HG03196 (cell line): ENCODE results near the gene ITIH5.

Experiments used
- ATAC-seq: cut with Tn5 transposase; IDR thresholded peaks from one replicate; pipeline ENCODE4 v1.9.1; 2021; ENCODE audit not compliant: unreplicated experiment

Gene ITIH5

DNA sequence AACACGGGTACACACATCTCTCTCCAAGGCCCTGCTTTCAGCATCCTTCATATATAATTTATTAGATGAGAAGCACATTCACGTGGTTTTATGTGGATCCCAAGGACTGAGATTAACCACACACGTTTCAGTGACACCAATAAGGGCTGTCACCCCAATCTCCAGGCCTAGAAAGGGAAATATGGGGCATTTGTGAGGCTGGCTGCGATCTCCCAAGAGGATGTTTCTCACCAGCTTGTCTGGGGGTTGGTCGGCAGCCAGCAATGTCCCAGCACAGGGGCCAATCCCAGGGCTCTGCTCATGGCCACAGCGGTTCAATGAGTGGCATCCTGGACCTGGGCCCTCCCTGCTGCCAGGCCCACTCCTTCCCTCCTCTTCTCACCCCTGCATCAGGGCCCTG is 115.5 kb downstream of the ITIH5 start:
- ATAC-seq, result no peak

DNA sequence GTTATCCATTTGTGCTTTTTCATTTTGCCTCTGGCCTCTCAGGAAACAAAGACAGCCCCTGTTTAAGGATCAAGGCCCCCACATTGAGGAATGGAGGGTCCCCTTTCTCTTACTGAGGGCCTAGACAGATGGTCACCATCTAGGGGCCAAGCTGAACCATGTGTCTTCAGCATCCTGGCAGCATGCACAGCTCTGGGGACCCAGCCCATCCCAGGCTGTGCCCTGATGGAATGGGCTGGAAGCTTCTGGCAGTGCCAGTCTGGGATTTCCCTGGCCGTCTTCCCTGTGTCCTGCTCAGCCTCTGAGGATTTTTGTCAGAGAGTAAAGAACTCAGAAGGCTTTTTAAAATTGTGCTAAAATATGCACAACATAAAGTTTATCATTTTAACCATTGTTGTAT is 116.8 kb downstream of the ITIH5 start:
- ATAC-seq, result no peak

DNA sequence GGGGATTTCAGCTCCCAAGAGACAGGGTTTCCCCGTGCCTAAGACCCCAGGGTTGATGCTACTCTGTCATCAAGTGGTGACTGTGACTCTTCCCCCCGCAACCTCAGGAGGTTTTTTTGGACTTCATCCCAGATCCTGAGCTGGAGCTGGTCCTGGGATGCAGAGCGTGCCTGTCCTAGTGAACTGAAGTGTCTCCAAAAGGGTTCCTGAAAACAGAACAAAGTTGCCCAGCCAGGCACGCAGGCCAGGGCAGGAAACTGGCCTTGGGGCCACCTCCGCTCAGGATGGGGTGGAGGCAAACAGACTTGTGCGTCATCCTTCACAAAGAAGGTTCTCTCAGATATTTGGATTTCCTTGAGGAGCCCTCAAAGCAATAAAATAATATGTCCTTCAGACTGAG is 118.9 kb downstream of the ITIH5 start:
- ATAC-seq, result no peak

DNA sequence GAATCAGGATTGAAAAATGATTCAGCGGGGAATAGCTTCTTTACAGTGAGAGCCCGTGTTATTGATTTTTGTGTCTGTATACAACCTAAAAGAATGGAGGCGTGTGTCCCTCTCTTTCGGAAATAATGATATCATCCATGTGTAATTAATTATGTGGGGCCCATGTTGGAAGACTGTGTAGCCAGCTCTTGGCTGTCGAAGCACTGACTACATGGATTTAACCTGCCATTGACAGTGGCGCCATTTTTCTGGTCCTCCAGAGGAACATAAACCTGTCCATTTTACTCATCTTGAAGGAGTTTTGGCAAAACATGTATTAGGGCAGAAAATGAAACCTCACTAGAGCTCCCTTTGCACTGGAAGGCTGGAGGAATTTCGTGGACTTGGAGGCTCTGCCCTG is 119.6 kb downstream of the ITIH5 start:
- no peak for ATAC-seq

DNA sequence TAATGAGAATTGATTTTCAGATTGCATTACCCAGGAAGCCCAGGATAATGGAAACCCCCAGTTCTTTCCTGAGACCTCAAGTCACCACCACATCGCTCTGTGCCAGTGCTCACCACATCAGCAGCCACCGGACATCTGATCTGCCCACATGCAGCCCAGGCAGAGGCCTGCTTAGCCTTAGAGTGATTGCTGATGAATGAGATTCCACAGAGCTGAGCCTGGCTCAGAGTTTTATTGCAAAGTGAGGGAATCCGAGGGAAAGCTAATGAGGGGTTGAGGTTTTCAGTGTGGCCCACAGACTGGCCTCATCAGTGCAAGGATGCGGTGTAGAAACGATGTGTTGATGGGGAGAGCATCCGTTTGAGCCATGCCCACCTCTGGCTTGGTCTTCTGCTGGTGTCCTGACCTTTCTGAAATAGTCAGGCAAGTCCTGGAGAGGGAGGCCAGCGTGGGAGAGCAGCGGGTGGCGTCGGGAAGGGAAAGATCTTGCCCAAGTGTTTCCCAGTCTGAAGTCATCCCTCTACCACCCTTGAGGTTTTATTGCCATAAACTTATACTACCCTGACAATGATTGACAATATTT is 120.3 kb downstream of the ITIH5 start:
- no peak for ATAC-seq

DNA sequence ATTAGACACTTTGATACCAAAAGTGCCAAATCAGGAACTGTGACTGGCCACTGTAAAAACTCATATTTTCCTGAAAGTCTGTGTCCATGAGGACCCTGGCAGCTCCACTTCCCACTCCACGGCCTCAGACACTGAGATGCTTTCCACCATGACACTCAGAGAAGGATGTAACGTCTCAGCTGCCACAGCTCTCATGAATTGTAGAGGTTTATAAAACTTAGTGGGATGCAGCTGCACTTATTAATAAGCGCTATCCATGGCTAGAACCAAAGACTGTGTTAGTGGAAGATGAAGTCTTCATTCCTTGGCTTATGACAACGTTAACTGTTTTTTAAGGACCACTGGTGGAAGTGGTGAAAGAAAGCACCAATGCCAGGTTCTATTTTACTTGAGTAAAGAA is 121.0 kb downstream of the ITIH5 start:
- no peak for ATAC-seq

DNA sequence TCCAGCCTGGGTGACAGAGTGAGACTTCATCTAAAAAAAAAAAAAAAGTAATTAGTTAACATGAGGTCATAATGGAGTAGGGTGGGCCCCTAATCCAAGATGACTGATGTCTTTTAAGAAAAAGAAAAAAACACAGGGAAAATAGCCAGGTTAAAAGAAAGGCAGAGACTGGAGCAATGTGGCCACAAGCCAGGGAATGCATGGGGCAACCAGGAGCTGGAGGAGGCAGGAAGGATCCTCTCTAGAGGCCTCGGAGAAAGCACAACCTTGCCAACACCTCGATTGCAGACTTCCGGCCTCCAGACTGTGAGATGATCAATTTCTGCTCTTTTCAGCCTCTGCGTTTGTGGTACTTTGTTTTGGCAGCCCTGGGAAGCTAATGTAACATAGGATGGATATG is 121.5 kb downstream of the ITIH5 start:
- no peak for ATAC-seq

DNA sequence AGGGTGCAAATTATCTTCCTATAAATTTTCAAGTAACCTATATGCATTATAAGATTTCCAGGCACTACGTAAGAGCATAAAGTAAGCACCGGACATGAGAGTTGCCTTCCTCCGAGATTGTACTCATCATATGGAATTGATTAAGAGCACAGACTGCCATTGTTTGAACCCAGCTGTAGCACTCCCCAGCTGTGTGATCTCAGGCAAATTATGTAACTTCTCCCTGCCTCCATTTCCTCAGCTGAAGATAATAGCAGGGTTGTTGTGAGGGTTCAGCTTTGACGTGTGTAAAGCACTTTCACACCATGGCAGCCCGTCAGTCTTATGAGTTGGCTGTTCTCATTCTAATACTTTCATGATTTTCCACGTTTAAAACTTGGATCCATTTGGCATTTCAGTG is 122.6 kb downstream of the ITIH5 start:
- no peak for ATAC-seq

DNA sequence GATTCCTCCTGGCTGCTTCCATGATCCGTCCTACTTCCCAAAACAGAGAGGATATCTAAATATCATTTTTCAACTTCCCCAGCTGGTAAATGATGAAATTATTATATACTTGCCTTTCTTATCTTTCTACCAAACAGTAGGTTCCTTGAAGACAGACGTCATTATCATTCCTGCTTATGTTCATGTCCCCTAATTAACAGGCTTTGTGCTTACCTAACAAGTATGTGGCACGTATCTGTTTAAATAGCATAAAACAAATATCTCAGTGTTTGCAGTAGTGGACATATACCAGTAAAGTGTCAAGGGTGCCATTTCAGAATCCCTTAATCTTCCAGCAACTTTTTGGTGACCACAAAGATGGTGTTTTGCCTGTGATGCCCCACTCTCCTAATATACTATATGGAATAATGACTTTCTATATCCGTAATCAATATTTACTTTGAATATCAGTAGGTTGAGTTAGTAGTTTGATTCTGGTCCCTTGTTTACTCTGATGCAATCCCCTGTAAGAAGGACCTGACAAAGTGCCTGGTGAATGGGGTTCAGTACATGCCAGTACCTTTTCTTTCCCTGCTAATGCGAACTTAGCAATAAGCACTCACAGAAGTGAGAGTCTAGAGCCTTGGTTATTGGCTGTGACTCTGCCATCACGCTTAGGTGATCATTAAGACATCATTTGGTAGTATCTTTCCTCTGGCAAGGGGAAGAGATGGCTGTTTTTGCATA is 124.4 kb downstream of the ITIH5 start:
- ATAC-seq, result no peak

DNA sequence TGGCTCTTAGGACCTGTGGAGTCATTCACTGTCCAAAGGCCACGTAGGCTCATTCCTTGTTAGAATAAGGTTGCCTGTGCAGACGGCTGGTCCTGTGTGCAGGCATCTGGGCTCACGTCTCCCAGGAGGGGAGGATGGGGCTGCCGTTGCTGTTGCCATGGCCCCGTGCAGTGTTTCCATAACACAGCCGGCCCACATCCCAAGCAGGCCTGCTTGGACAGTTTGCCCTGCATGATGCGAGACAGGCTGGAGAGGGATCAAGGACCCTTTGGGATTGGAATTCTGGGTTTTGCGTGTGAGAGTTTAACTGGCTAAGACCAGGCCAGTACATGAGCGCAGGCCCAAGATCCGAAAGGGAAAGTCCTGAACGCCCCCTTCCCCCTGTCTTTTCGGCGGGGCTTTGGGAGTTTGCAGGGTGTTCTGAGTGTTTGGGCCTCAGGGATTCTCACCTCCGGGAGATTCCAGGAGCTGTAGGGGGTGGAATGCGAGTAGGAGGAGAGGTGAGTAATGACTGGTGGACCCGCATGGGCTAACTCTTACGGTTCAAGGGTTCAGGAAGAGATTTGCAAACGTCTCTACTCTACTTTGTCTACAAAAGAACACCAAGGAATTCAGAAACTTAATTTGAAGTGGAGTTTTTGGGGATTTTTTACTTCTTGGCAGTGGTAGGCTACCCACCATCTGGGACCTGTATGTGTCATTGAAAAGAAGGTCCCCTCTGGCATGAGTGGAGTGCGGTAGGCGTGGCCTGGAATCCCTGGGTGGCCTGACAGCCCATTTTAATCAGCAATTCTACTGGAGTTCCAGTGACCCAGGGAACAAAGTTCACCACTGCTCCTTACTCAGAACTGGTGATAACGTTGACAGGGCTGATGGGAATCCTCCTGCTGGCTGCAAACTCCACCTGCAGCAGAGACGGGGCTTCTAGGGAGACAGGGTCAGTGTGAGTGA is 125.4 kb downstream of the ITIH5 start:
- ATAC-seq, result no peak

DNA sequence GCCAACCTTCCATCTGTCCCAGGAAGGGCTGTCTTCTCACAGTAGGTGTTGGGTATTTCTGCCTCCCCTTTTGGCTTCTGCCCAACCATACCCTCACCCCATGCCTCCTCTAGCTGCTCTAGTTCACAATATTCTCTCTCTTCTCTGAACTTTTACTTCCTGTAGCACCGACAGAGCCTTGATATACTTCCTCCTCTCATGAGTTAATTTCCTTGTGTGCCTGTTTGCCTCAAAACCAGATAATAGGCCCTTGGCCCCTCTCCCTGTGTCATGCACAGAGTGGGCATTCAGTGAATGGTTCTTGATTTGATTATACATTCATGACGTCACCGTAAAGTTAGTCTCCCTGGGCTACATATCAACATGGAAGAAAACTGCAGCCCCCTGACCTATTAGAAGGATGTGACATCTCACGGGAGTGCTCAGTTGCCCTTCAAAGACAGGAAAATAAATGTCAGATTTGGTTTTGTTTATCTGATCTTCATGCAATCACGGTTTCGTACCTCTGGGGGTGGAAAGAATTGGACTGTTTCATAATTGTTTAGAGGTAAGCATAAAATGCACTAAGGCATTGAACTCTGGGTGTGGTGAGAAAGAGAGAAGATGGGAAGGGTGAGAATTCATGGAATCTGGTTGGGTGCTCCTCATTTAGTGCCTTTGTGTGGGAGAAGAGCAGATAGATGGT is 127.7 kb downstream of the ITIH5 start:
- no peak for ATAC-seq

DNA sequence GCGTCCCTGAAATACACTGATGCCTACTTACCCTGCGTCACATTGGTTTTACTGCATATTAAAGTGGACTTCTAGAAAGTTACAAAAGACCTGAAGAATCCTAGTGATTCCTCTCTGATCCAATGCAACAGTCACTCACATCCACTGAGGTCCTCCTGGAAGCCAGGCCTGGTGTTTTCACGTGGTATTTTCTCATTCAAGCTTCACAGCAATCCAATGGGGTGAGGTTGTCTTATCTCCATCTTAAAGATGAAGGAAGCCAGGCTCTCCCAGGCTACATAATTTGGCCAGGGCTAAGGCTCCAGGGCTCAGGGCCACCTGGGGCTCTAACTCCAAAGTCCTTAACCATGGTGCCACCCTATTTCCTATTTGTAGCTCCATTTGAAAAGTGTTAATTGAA is 129.6 kb downstream of the ITIH5 start:
- ATAC-seq, result no peak

DNA sequence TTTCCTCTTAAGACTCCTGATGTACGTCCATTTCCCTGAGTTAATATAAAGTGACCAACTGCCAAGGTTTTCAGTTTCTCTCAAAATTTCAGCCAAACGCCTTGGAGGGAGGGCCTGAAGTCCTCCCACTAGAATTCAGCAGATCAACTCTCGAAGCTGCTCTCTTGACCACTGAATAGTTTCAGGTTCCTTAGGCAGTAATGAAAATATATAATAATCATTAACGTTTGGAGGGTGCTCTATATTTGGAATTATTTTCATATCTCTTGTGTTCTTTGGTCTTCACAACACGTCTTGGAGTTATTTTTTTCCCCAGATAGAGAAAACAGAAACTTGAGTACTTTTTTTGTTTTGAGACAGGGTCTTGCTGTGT is 132.3 kb downstream of the ITIH5 start:
- peak; percentile 72 for ATAC-seq

DNA sequence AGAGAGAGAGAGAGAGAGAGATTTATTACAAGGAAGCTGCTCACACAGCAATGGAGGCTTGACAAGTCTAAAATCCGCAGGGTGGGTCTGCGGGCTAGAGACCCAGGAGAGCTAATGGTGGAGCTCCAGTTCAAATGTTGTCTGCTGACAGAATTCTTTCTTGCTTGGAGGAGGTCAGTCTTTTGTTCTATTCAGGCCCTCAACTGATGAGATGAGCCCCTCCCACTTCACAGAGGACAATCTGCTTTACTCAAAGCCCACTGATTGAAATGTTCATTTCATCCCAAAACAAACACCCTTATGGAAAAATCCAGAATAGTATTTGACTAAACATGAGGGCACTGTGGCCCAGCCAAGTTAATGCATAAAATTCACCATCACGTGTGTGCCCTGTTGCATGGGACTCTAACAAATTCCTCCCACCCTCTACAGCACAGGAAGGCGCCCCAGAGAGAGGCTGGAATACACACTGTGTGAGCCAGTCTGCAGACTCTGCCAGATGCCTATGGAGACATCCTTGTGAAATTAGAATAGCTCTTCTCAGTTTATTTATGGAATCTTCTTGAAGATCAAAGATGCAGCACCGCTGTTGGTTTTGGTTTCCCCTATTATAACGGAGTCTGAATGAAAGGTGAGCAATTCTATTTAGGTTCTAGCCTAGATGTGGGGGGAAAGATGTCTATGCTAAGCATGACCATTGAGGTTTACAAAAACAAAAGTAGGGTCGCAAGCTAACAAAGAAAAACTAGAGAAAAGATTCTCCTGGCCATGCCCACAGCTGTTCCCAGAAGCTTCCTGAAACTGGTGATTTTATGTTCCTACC is 132.9 kb downstream of the ITIH5 start:
- peak; percentile 32 for ATAC-seq

DNA sequence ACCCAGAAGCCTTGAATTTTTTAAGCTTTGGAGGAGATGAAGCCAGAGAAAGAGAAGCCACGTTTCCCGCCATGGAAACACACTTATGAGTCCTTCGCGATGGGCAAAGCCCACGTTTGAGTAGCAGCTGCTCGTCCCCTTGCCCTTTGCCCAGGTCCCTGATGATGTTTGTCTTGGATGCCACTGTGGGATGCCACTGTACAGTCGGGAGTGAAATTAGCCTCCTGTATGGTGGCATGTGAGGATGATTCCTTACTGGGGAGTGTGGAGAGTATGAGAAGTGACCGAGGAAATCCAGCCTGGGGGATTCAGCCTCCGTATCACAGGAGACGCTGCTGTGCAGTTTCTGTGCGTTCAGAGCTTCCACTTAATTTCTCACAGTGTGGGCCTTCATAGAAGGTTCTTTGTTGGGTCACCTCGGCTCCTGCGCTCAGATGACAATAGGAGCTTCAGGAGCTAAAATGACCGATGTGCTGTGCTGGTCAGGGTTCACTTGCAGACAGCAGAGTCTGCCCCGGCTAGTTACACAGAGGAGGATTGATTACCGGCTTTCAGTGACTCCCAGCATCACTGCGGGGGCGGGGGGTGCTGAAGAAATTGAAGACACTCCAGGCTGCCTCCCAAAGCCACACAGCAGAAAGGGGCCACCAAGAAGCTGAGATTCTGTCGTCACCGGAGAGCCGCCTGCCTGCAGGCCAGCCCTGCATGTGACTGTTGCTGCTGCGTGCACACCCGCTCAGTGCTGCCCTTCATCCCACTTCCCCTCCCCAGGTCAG is 133.9 kb downstream of the ITIH5 start:
- ATAC-seq, result no peak

DNA sequence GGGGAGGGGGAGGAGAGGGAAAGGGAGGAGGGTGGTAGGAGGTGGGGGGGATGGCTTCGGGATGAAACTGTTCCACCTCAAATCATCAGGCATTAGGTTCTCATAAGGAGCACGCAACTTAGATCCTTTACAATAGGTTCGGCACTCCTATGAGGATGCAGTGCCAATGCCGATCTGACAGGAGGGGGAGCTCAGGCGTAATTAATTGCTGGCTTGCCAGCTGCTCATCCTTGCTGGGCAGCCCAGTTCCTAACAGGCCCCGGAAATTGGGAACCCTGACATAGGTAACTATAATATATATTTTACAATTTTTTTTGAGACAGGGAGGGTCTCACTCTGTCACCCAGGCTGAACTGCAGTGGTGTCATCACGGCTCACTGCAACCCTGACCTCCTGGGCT is 137.1 kb downstream of the ITIH5 start:
- ATAC-seq, result no peak

DNA sequence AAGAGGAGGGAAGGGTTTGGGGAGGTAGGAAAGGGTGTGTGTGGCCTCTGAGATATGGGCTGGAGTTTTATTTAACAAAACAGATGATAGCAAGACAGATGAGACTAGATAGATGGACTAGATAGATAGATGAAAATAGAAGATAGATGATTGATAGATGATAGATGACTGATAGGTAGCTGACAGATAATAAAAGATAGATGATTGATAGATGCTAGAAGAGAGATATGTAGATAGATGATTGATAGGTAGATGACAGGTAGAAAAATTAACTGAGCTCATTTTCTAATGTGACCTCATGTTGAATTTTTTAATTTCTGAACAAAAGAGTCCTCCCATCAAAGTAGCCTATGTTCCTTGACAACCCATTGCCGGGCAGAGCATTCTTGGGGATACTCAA is 139.3 kb downstream of the ITIH5 start:
- no peak for ATAC-seq

DNA sequence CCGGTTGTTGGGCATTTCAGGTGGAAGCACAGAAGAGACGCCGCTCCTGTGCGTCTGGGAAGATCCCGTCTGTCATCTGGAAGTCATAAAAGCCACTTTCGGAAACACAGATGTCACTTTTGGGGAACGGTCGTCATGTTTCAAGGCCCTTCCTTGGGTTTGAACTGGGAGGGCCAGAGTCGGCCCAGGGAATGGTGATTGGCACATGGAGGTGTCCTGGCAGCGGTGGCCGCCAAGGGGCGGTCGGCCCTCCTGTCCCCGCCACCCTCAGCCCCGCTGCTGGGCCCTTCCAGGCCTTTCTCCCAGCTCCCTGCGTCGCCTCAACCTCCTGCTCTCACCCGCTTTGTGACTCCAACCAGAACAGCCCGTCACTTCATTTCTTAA is 140.8 kb downstream of the ITIH5 start:
- no peak for ATAC-seq

DNA sequence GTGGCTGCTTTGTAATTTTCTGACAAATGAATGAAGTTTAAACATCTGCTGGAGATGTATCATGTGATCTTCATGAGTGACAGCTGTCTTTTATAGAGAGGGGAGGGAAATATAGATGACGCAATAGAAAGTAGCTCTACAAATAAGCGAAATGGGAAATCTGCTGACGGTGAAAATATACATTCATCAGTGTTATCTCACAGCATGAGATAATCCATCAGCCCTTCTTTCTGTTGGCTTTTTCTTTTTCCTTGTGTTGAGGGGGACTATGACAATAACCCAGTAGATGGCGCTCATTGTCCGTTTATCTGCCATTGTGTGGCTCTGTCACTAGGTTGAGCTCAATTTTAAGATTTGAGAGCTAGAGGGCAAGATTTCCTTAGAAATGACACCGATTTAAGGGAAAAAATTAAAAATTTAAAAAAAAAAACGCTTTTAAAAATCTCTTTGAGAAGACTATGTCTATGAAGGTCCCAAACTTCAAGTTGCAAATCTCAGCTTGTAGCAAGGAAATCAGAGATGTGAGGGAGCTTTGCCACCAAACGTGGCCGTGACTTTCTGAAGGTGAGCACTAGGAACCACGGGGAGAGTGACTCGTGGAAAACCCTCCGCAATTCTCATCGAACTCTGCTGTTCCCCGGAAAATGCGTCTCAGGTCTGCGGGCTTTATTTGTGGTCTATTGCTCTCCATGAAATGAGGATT is 141.3 kb downstream of the ITIH5 start:
- ATAC-seq, result no peak
